ENCODE measurements around the gene HSD17B3. TPM values are rescaled to one million over a fixed set of nuclear protein-coding genes. Genes with fewer than 3 reads are reported as not detected.
A peak's percentile ranks its signal among the peaks of the same experiment; 100 is the strongest.
"Not testable (repeated sequence)": the region's sequence is repeated elsewhere in the genome, so short reads cannot be mapped to it uniquely, and the experiment has no call there.

HSD17B3 gene
- total RNA-seq, result 1.3 TPM
- long read RNA-seq, result 0 reads

- ATAC-seq (ENCODE audit: poor library complexity) (no peak), DNase-seq (no peak)
- intact Hi-C loops (cut with DNase I), result no loop called here
Measured at GRCh38 chr9:96302021-96302420, at the start of gene HSD17B3. Gene HSD17B3 (minus strand): TSS chr9:96302176. CDS start chr9:96302104, 72 bp downstream.

- ATAC-seq (ENCODE audit: poor library complexity) (no peak), DNase-seq (no peak)
- intact Hi-C loops (cut with DNase I), result no loop called here
Measured at GRCh38 chr9:96350866-96351265, 48.9 kb upstream of the HSD17B3 start.

- intact Hi-C loops (cut with DNase I), result no loop called here
- DNase-seq (no peak), ATAC-seq (ENCODE audit: poor library complexity) (no peak)
Measured at GRCh38 chr9:96348261-96348660, 46.3 kb upstream of the HSD17B3 start.

- intact Hi-C loops (cut with DNase I), result no loop called here
- ATAC-seq (ENCODE audit: poor library complexity) (no peak), DNase-seq (no peak)
Measured at GRCh38 chr9:96345551-96345950, 43.6 kb upstream of the HSD17B3 start.

- DNase-seq (no peak), ATAC-seq (ENCODE audit: poor library complexity) (peak; percentile 83)
- intact Hi-C loops (cut with DNase I), result no loop called here
Measured at GRCh38 chr9:96344458-96345180, 42.6 kb upstream of the HSD17B3 start.

GRCh38 chr9:96343515-96344360, 41.8 kb upstream of the HSD17B3 start:
- intact Hi-C loops (cut with DNase I), result no loop called here
- DNase-seq, result no peak
- ATAC-seq (ENCODE audit: poor library complexity), result no peak

- DNase-seq (no peak), ATAC-seq (ENCODE audit: poor library complexity) (no peak)
- intact Hi-C loops (cut with DNase I), result no loop called here
Measured at GRCh38 chr9:96342571-96343245, 40.7 kb upstream of the HSD17B3 start.

GRCh38 chr9:96340707-96341106, 38.7 kb upstream of the HSD17B3 start:
- no peak for DNase-seq
- intact Hi-C loops (cut with DNase I), result no loop called here
- ATAC-seq (ENCODE audit: poor library complexity), result no peak

- ATAC-seq (ENCODE audit: poor library complexity), result no peak
- intact Hi-C loops (cut with DNase I), result no loop called here
- no peak for DNase-seq
Measured at GRCh38 chr9:96338299-96338698, 36.3 kb upstream of the HSD17B3 start.

GRCh38 chr9:96333958-96334357, 32.0 kb upstream of the HSD17B3 start:
- intact Hi-C loops (cut with DNase I), result no loop called here
- ATAC-seq (ENCODE audit: poor library complexity), result no peak
- DNase-seq, result no peak

- no peak for DNase-seq
- no peak for ATAC-seq (ENCODE audit: poor library complexity)
- intact Hi-C loops (cut with DNase I), result no loop called here
Measured at GRCh38 chr9:96331236-96331947, 29.4 kb upstream of the HSD17B3 start.

GRCh38 chr9:96327694-96328352, 25.8 kb upstream of the HSD17B3 start:
- no peak for DNase-seq
- intact Hi-C loops (cut with DNase I), result loop anchor here (2.0 kb wide), 1 partner anchor 339 kb away; no protein-coding TSS in a partner anchor
- peak; percentile 88 for ATAC-seq (ENCODE audit: poor library complexity)

- intact Hi-C loops (cut with DNase I), result no loop called here
- ATAC-seq (ENCODE audit: poor library complexity) (no peak), DNase-seq (no peak)
Measured at GRCh38 chr9:96323169-96323568, 21.2 kb upstream of the HSD17B3 start.

- DNase-seq; ATAC-seq (ENCODE audit: poor library complexity); intact Hi-C loops (cut with DNase I): not testable (repeated sequence)
Measured at GRCh38 chr9:96322736-96323135, 20.8 kb upstream of the HSD17B3 start.

- DNase-seq; intact Hi-C loops (cut with DNase I); ATAC-seq (ENCODE audit: poor library complexity): not testable (repeated sequence)
Measured at GRCh38 chr9:96322210-96322609, 20.2 kb upstream of the HSD17B3 start.

- intact Hi-C loops (cut with DNase I), result no loop called here
- ATAC-seq (ENCODE audit: poor library complexity), result no peak
- DNase-seq, result no peak
Measured at GRCh38 chr9:96321515-96321914, 19.5 kb upstream of the HSD17B3 start.

- intact Hi-C loops (cut with DNase I), result no loop called here
- DNase-seq (no peak), ATAC-seq (ENCODE audit: poor library complexity) (no peak)
Measured at GRCh38 chr9:96320749-96321280, 18.8 kb upstream of the HSD17B3 start.

- intact Hi-C loops (cut with DNase I), result no loop called here
- no peak for ATAC-seq (ENCODE audit: poor library complexity)
Measured at GRCh38 chr9:96318921-96319565, 17.1 kb upstream of the HSD17B3 start.

More at GRCh38 chr9:96318921-96319565, 17.1 kb upstream of the HSD17B3 start:
- DNase-seq, result no peak
